GM04504 (cell line): ENCODE results near the gene RBM39.
"Not testable (repeated sequence)": the region's sequence is repeated elsewhere in the genome, so short reads cannot be mapped to it uniquely, and the experiment has no call there.

ENCODE experiments used
- DNase-seq: peaks from one replicate; pipeline ENCODE4 v3.0.0-alpha.2; 2012; ENCODE audit warnings: low read depth

RBM39 gene

DNA sequence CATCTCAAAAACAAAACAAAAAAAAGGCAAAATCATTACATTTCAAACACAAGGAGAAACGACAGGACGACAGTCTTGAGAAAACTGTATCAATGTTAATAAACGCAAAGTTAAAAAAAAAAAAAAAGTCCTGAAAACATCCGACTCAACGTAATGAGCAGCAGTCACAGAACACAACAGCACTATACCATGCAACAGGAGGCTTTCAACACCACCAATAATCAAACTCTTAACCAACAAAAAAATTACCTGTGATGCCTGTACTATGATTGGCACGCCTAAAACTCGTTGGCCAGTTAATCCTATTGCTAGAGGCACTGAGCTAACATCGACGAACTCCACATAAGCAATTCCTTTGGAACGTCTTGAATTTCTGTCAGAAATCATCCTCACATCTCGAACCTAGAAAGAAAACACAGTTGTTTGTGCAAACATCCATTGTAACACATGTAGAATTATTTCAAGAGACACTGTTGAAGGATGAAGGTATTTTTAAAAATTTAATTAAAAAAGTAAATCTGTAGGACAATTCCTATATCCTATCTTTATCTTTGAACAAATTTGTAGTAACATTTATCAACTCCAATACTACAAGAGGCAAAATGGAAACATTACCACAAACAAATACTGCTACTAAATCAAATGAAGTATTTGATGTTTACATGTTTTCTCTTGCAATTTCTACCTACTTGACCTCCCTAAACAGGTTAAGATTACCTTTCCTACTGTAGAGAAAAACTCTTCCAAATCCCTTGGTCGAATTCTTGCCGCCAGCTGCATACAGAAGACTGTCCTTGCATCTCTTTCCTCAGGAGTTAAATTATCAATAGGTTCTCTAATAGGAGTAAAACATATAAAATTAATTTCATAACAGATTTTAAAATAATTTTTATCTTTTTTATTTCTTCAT lies 17.5 kb downstream of the RBM39 start:
- DNase-seq: no peak

DNA sequence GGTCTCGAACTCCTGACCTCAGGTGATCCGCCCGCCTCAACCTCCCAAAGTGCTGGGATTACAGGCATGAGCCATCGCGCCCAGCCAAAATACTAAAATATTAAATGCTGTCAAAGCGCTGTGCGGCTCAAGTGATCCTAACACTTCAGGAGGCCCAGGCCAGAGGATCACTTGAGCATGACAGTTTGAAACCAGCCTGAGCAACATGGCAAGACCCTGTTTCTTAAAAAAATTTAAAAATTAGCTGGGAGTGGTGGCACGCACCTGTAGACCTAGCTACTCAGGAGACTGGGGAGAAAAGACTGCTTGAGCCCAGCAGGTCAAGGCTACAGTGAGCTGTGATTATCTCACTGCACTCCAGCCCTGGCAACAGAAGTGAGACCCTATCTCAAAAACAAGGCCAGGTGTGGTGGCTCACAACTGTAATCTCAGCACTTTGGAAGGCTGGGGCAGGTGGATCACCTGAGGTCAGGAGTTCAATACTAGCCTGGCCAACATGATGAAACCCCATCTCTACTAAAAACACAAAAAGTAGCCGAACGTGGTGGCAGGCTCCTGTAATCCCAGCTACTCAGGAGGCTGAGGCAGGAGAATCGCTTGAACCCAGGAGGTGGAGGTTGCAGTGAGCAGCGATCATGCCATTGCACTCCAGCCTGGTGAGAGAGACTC lies 18.3 kb downstream of the RBM39 start:
- DNase-seq: not testable (repeated sequence)

DNA sequence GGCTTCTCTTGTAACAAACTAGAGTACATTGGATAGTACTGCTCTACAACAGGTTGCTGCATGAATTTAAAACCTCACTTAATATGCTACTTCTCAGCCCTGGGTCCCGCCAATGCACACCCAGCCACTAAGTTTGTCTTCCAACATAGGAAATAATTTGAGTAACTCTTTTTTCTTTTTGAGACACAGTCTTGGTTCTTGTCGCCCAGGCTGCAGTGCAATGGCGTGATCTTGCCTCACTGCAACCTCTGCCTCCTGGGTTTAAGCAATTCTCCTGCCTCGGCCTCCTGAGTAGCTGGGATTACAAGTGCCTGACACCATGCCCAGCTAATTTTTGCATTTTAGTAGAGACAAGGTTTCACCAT lies 18.8 kb downstream of the RBM39 start:
- not testable (repeated sequence) for DNase-seq

DNA sequence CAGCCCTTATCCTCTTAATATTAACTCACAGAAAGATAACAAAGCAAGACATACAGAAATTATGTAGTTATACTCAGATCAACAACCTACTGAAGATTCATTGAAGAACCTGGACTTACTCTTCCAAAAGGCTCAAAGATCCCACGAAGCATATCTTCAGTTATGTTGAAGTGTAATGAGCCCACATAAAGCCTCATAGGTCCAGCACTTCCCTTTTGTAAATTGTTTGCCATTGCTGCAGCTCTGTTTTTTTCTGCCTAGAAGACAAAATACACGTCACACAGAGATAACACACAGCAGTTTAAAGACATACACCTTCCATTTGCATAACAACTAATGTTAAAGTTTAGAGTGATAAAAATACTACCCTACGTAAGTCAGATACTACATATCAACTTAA lies 20.4 kb downstream of the RBM39 start:
- no peak for DNase-seq

DNA sequence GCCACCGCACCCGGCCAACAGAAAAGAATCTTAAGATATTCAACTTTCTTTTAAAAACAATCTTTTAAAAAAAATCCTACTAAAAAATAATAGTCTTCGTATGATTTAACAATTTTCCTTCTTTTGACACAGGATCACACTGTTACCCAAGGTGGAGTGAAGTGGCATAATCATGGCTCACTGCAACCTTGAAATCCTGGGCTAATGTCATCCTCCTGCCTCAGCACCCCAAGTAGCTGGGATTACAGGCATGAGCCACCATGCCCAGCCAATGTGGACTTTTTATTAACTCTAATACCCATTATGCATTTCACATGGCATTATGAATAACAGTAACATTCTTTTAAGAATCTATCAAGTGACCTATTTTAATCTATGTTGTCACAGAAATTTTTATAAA lies 20.8 kb downstream of the RBM39 start:
- DNase-seq: no peak

DNA sequence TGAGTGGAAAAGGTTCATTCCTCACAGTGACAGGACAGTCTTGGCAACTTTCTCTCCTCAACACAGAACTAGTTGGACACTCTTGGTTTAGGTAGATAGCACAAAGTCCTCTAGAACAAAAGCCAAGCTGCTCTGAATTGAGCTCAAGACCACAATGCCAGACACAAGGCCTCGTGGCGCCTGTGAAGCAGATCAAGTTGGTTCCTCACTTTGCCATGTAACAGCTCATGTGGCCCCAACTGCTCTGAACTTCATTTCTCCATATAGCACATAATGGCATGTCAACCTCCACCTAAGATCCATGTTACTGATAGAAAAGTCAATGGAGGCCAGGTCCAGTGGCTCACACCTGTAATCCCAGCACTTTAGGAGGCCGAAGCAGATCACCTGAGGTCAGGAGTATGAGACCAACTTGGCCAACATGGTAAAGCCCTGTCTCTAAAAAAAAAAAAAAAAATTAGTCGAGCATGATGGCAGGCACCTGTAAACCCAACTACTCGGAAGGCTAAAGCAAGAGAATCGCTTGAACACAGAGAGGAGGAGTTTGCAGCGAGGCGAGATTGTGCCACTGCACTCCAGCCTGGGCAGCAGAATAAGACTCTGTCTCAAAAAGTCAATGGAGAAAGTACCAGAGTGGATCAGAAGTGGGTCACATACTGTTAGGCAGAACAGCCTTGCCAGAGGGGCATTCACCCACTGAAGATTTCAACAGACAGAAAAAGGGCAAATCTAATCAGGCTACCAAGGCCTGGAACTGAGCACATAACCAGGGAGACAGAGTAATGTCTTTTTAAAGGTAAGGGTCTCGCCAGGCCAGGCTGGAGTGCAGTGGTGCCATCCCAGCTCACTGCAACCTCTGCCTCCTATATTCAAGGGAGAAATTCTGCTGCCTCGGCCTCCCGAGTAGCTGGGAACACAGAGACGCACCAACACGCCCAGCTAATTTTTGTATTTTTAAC lies 21.6 kb downstream of the RBM39 start:
- DNase-seq: no peak

DNA sequence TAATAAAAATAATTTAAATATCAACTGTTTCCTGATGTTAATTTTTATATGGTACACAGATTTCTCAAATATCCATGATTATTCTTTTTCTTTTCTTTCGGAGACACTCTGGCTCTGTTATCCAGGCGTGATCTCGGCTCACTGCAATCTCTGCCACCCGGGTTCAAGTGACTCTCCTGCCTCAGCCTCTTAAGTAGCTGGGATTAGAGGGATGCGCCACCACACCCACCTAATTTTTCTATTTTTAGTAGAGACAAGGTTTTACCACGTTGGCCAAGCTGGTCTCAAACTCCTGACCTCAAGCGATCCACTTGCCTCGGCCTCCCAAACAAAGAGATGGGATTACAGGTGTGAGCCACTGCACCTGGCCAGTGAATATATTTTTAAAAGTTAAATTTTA lies 22.3 kb downstream of the RBM39 start:
- DNase-seq: no peak

DNA sequence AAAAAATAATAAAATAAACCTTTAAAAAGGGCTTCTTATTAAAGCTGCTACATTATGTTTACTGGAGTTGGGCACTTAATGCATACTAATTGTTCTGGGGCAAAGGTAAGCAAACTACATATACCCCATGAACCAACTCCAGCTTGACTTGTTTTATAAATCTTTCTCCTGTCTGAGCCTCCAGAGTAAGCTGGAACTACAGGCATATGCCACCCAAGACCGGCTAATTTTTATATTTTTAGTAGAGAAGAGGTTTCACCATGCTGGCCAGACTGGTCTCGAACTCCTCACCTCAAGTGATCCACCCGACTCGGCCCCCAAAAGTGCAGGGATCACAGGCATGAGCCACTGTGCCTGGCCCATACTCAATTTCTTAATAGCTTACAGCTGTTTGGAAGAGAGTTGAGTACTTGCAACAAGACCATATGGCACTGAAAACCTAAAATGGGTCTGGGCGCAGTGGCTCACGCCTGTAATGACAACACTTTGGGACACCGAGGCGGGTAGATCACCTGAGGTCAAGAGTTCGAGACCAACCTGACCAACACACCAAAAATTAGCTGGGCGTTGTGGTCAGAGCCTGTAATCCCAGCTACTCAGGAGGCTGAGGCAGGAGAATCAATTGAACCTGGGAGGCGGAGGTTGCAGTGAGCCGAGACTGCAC lies 23.0 kb downstream of the RBM39 start:
- DNase-seq: no peak

DNA sequence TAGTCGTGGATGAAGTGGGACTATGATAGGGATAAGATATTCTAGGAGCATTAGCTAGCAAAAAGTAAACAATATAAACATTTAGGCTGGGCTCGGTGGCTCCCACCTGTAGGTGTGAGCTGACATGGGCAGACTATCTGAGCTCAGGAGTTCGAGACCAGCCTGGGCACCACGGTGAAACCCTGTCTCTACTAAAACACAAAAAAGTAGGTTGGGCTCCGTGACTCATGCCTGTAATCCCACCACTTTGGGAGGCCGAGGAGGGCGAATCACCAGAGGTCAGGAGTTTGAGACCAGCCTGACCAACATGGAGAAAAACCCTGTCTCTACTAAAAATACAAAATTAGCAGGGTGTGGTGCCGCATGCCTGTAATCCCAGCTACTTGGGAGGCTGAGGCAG lies 23.7 kb downstream of the RBM39 start:
- not testable (repeated sequence) for DNase-seq

DNA sequence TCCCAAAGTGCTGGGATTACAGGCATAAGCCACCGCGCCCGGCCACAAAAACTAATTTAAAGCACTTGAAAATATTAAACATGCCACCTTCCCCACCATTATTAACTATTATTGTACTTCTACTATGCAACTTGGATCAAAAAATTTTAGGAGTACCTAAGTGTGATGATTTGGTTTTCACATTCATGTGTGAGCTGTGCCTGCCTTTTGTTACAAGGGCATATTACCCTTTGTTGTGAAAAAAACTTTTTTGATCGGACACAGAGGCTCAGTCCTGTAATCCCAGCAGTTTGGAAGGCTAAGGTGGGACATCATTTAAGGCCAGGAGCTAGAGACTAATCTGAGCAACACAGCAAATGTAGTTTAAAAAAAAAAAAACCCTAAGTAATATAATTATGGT lies 25.7 kb downstream of the RBM39 start:
- no peak for DNase-seq

DNA sequence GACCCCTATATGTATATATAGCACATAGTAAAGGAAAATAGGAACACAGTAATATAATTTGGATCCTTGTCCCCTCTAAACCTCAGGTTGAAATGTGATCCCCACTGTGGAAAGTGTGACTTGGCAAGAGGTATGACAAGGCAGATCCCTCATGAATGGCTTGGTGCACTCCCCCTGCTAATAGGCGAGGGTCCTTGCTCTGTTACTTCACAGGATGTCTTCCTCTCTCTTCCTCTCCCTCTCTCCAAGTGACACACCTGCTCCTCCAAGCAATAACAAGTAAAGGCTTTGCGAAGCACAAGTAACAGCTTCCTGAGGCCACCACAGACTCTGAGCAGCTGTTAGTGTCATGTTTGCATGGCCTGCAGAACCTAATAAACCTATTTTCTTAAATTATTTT lies 26.4 kb downstream of the RBM39 start:
- no peak for DNase-seq

DNA sequence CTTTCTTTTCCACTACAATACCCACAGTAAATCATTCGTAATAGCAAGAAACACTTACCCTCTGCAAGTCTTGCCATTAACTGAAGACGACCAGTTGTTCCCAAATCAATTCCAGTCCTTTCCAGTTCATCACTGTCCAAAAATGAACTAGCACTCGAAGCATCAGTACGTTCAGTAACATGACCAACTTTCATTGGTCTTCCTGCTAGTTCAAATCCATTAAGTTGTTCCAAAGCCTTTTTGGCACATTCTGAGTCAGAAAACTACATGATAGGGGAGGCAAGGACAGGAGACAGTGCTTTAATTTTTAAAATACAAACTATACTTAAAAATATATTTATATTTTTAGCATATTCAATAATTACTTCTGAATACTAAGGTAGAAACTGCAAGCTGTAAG lies 27.9 kb downstream of the RBM39 start:
- DNase-seq: no peak

DNA sequence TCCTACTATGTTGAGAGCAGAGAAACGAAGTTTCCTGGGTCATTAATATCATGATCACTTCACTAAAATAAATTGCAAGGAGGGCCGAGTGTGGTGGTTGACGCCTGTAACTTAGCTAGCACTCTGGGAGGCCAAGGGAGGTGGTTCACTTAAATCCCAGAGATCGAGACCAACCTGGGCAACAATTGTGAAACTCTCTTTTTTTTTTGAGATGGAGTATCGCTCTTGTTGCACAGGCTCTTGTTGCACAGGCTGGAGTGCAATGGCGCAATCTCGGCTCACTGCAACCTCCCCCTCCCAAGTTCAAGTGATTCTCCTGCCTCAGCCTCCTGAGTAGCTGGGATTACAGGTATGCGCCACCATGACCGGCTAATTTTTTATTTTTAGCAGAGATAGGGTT lies 28.9 kb downstream of the RBM39 start:
- DNase-seq: not testable (repeated sequence)

DNA sequence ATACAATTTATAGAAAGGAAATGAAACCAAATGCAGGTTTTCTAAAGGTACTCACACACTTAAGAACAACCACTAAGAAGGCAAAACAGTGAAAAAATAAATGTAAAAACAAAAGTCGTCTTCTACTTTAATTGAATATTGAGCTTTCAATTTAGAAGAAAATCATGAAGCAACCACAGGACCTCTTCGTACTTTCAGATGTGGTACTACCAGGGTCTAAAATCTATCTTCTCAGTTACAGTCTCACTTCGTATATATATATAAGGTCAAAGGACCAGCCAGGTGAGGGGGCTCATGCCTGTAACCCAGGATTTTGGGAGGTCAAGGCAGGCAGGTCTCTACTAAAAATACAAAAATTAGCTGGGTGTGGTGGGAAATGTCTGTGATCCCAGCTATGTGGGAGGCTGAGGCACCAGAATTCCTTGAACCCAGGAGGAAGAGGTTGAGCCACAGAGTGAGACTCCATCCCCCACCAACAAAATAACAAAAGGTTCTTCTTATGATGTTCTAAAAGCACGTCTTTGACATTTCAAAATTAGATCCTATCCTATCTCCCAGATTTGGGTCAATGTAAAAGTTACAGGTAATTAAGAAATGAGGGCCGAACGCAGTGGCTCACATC lies 30.4 kb downstream of the RBM39 start:
- no peak for DNase-seq

DNA sequence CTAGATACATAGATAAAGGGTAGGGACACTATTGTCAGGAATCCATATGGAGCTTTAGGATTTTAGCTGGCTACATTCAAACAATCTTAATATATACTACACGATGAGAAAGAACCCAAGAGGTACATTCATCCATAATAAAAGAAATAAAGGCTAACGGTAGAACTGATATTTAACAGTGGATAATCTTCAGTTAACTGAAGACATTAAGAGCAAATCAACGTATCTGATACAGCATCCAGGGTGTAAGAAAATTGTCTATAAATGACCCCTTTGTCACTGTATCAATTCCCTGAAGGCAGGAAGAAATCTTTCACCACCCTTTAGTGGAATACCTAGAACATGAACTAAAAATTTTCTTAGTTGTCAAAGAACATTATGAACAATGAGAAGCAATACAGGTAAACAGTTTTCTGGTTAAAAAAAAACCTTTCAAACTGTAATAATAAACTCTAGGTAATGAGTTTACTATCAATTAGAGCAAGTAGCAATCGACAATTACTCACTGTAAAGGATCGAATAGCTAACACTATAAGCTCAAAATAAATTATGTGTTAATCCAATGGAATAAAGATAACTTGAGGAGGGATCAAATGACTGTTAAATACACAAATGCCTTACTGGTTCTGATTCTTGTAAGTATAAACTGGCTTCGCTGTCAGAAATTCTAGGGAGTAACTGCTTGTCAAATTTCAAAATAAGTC lies 31.0 kb downstream of the RBM39 start:
- no peak for DNase-seq

DNA sequence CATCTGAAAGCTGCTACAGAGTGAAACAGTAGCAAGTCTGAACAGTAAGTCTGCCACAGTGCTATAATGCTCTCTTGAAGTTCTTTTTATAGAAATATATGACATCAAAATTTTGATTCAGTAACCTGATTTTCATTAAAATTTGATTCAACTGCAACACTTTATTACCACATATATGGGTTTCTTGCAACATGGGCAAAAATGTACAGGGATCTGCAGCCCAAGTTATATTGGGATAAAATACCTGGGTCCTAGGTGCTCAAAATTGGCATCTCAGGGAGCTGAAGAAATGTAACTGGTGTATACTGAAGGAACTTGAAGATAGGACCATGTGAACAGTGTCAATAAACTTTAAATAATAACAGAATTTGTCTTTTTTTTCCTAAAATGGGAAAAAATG lies 32.0 kb downstream of the RBM39 start:
- DNase-seq: no peak

DNA sequence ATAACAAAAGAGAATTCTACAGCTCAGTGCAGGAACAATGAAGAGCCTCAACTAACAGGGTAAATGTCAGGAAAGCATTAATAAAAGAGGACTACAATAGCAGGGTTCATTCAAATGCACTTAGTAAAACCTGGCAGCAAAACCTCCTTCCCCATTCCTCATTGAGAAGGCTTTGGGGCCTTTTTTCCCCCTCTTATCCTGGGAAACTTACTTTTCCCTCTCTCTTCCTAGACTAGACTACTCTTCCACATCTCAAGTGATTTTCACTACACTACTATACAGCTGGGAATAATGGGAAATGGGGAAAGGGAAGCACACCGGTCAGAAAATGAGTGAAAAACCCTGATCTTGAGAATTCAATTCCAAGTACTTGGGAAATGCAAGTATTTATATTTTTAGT lies 32.8 kb downstream of the RBM39 start:
- DNase-seq: no peak

DNA sequence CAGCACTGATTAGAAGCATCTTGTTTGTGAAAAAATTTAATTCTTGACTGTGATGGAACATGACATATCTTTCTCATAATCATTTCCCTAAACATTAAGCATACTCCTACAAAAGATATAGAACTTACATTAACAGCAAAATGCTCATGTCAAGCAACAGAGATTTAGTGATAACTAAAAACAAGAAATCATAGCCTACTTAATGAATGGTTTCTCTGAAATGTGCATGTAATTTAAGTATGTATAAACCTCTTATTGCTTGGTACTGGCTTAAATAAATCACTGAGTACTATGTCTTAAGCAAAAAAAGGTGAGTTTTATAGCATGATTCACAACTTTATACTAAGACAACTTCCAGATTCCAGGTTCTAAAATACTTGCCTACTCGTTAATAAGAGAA lies 33.6 kb downstream of the RBM39 start:
- no peak for DNase-seq

DNA sequence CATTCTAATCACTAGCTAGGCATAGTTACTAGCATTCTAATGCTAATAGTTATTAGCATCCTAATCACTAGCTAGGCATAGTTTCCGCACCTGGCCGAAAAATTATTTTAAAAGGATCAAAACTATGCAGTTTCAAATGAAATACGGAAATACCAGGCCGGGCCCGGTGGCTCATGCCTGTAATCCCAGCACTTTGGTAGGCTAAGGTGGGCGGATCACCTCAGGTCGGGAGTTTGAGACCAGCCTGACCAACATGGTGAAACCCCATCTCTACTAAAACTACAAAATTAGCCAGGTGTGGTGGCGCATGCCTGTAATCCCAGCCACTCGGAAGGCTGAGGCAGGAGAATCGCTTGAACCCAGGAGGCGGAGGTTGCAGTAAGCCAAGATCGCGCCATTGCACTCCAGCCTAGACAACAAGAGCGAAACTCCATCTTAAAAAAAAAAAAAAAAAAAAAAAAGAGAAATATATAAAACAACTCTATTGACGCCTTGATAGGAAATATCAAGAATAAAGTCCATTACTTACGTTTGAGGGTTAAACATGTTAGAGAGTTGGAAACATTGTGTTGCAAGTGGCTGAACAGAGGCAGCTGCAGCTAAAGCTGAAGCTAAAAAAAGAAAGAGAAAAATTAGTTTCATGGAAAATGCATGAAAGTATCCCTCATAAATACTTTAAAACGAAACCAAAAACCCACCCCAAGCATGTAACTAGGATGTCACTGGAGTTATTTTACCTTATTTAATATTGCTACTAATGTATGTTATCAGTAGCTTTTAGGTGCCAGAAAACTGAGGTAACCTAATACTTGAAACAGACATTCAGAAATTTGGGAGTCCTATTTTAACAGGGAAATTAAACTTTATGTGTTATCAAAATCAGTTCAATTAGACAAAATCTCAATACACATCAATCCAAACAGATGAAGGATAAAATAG lies 35.2 kb downstream of the RBM39 start:
- DNase-seq: not testable (repeated sequence)

DNA sequence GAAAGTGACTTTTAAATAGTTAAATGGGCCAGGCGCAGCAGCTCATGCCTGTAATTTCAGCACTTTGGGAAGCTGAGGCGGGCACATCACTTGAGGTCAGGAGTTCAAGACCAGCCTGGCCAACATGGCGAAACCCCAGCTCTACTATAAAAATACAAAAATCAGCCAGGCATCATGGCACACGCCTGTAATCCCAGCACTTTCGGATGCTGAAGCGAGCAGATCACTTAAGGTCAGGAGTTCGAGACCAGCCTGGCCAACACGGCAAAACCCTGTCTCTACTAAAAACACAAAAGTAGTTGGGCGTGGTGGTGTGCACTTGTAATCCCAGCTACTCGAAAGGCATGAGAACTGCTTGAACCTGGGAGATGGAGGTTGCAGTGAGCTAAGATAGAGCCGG lies 36.2 kb downstream of the RBM39 start:
- not testable (repeated sequence) for DNase-seq
